ENCODE measurements around the gene CD40LG.

The CD40LG gene

DNA sequence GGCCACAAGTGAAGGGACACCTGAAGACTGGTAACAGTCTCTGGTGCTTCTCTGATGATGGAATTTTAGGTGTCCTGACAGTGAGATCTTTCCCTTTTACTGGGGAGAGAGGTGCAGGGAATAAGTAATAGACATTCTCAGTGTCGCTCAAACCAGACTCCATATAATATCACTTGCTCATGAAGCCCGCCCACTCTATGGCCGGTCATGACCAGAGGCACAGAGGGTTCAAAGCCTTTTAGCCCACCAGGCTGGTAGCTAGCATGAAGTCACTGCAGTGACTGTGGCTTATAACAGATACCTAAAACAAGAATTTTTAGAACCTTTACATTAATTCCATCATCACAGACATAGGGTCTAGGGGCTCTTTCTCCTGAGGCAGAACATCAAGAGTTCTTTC, 2.9 kb downstream of the CD40LG start:
- no peak for DNase-seq (ENCODE audit: low read depth in 2 of 2)

DNA sequence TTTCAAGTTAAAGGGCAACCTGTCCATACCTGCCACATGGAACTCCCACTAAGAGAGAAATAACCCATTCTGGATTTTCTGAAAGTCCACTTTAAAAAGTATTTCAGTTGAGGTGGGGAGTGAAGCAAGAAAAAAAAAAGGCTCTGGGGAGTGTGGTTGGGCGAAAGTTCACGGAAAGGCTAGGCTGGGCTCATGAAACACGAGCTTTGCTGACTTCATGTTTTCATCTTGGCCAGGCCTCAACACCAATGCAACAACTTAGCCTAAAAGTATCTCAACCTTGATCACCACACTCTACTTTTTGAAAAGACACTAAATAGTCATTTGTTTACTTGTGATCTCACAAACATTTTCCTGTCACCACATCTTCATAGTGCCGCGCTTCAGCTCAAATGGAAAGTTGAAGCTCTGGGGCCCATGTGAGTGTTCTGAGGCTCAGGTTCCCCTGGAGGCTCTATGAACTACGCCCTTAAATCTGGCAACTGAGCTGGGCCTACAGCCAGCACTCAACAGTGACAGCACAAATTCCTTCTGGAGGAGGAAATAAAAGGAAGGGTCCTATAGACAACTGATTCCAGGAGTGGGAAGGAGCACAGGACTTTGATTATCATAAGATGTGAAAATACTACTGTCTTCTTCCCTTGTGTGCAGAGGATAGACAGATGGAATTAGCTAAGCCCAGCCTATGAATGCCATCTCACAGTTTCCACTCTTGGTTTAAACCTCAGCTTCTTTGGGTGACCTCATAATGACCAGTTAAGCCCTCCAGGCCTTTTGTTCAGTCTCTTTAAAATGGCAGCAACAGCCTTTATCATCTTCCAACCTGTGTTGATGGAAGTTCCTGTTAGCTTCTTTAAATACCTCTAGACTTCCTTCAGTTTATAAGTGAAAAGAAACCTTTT, 5.1 kb downstream of the CD40LG start:
- DNase-seq (ENCODE audit: low read depth in 2 of 2) = no peak

- DNase-seq (ENCODE audit: low read depth in 2 of 2) = no peak
Observed at GRCh38 chrX:136656361-136656964, 8.5 kb downstream of the CD40LG start.

DNA sequence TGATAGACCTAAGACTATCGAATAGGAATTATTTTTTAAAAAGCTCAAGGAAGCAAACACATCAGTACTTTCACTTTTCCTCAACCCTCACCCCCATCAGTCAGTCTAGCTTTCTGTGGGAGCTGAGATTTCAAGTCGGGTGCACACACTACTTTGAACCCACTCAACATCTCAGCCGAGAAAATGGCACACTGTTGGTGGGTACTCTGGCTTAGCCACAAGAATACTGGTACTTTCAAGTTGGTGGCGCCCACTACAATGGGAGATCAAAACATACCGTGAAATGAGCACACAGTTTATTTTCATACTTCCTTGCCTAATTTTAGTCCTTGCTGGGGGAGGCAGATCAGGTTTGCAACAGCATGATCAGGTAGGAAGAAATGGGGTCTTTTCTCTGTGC, 10.2 kb downstream of the CD40LG start:
- no peak for DNase-seq (ENCODE audit: low read depth in 2 of 2)

DNA sequence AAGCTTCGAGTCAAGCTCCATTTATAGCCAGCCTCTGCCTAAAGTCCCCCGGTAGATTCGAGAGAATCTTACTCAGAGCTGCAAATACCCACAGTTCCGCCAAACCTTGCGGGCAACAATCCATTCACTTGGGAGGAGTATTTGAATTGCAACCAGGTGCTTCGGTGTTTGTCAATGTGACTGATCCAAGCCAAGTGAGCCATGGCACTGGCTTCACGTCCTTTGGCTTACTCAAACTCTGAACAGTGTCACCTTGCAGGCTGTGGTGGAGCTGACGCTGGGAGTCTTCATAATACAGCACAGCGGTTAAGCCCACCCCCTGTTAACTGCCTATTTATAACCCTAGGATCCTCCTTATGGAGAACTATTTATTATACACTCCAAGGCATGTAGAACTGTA, 11.2 kb downstream of the CD40LG start:
- DNase-seq (ENCODE audit: low read depth in 2 of 2) = no peak

GRCh38 chrX:136660896-136661295, 12.9 kb downstream of the CD40LG start:
- no peak for DNase-seq (ENCODE audit: low read depth in 2 of 2)

- no peak for DNase-seq (ENCODE audit: low read depth in 2 of 2)
Observed at GRCh38 chrX:136662104-136662503, 14.1 kb downstream of the CD40LG start.

DNA sequence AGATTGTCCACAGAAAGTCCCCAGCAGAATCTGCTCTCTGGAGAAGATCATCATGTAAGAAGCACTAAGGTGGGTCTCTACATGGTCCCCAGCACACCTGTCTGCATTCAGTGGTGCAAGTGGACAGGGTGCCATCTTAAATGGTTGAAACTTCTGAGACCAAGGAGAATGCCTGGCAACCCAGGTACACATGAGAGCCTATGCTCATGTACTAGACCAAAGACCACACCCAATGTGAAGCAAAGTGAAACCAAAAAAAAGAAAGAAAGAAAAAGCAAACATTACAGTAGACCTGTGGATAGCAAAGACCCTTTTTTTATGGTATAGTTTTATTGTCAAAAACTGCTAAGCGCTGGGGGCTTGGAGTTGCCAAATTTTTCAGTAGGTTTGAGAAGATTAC, 15.0 kb downstream of the CD40LG start:
- no peak for DNase-seq (ENCODE audit: low read depth in 2 of 2)

- DNase-seq (ENCODE audit: low read depth in 2 of 2) = no peak
Observed at GRCh38 chrX:136665258-136665900, 17.4 kb downstream of the CD40LG start.

DNA sequence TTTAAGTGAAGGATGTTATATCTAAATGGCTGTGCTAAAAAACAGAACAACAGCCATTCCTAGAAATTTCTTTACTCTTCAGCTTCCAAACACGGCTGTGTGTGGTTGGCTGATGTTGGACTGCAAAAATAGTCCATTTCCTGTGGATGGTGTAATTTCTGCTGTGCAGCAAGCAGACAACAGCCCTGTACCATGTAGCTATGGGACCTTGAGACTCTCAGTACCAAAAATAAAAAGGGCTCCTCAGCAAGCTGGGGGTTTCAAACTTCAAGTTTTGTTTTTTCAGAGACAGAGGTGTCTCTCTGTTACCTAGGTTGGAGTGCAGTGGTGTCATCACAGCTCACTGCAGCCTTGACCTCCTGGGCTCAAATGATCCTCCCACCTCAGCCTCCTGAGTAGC, 18.1 kb downstream of the CD40LG start:
- no peak for DNase-seq (ENCODE audit: low read depth in 2 of 2)

GRCh38 chrX:136667446-136668168, 19.6 kb downstream of the CD40LG start:
- DNase-seq (ENCODE audit: low read depth in 2 of 2) = no peak

- DNase-seq (ENCODE audit: low read depth in 2 of 2) = no peak
Observed at GRCh38 chrX:136671006-136671610, 23.1 kb downstream of the CD40LG start.

DNA sequence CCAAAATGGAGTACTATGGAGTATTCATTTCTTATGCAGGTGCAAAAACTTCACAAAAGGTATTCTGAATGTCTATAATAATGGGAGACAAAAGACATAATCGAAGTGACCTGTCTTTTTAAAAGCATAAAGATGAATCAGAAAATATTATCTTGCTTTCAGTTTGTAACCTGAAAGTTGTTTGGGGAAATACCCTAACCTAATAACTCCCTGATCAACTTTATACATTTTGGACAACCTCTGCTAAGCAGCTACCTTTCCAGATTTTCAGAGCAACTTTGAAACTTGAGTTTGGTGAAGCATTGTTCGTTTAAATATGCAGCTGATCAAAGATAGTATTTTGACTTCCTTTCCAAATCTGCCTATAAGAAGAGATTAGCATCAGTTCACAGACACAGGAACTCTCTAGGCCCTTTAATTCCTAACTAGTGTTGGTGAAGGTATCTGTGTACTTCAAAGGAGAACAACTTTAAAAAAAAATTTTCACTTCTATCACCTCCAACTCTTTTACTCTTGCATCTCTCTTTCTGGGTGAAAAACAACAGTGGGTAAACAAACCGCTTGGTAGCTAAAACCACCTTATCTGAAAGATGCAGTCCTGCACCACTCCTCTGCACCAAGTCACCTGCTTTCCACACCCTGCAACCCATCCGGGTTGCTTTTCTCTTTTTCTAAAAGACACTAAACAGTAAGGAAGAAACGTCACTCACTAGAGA, 26.5 kb downstream of the CD40LG start:
- DNase-seq (ENCODE audit: low read depth in 2 of 2) = no peak

DNA sequence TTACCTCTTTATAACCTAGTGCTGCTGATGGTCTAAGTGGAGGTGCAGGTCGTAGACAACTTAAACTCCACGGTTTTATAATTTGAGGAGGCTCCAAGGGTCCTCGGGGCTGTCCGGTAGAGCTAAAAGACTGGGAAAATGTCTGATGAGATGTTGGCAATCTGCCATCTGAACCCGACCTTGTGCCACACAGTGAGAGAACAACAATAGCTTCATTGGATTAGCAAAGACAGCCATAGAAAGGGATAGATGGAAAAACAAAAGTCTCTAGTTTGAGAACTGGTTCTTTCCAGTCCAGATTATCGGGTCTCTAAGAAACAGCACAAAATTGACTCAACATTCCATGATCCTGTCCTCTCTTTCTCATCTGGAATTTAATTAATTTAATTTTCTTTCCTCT, 31.6 kb downstream of the CD40LG start:
- DNase-seq (ENCODE audit: low read depth in 2 of 2) = no peak

GRCh38 chrX:136684120-136684519, 36.2 kb downstream of the CD40LG start:
- DNase-seq (ENCODE audit: low read depth in 2 of 2) = no peak

- no peak for DNase-seq (ENCODE audit: low read depth in 2 of 2)
Observed at GRCh38 chrX:136687457-136687856, 39.5 kb downstream of the CD40LG start.

- no peak for DNase-seq (ENCODE audit: low read depth in 2 of 2)
Observed at GRCh38 chrX:136689436-136689835, 41.5 kb downstream of the CD40LG start.

- DNase-seq (ENCODE audit: low read depth in 2 of 2) = no peak
Observed at GRCh38 chrX:136691028-136691809, 43.3 kb downstream of the CD40LG start.

DNA sequence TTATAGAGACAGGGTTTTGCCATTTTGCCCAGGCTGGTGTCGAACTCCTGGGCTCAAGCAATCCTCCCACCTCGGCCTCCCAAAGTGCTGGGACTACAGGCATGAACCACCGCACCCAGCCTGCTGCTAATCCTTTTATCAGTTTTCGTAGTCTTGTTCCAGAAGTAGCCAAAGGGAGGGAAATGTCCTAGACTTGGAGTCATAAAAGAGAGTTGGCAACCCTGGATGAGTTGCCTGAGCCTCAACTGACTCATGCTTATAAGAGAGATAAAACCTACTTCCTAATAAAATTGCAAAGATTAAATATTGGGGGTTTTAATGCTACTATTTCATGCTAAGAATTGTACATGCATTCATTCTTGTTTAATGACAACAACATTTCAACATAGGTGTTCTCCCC, 44.3 kb downstream of the CD40LG start:
- no peak for DNase-seq (ENCODE audit: low read depth in 2 of 2)

GRCh38 chrX:136694431-136695087, 46.6 kb downstream of the CD40LG start:
- no peak for DNase-seq (ENCODE audit: low read depth in 2 of 2)
